Measurements from ENCODE around the gene C11orf16. TPM values are rescaled to one million over a fixed set of nuclear protein-coding genes. Genes with fewer than 3 reads are reported as not detected.
A peak's percentile ranks its signal among the peaks of the same experiment; 100 is the strongest.
"Not testable (repeated sequence)": the region's sequence is repeated elsewhere in the genome, so short reads cannot be mapped to it uniquely, and the experiment has no call there.

Gene C11orf16
- polyA plus RNA-seq, 4 donors = 0.04 TPM; not detected in 3

DNA sequence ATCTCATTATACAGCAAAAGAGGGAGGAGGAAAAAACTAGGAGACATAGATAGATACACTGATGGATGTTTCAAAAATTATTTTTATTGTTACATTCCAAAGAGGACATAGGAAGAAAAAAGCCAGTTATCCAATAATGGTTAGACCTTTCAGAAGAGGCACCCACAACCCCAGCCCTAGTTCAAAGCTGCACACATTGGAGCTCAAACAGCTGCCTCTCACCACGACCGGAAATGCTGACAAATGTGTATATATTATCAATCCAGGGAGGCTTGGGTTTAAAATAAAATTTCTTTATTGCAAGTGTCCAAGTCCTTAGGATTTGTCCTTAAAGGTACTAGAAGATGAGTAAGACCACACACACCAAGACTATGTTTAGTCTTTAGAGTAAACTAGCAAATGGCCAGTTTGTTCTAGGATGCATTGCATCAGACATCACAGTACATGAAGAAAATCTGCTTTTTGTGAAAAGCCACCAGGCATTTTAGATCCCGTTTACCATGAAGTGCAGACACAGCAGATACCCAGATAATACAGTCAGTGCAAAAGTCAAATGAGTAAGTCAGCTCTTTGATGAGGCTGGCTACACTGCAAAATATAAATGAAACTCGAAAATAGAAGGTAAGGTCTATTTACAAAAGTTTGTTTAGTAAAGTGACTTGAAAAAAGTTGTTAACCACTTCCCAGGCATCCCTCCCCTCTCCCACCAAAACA is 14.6 kb upstream of the C11orf16 start:
- peaks cover 13% of the 10 kb centered on the region in 3 donors for H3K36me3 ChIP-seq (ENCODE audit: control insufficient read depth in 3 of 3, insufficient read depth in 2 of 3, low read depth in 1 of 3, low read length in 3 of 3)
- H3K4me1 ChIP-seq (ENCODE audit: control insufficient read depth in 3 of 3, insufficient read depth in 2 of 3, low read depth in 1 of 3, low read length in 2 of 3) = no peaks in the 10 kb centered on the region
- FAIRE-seq (no peak), DNase-seq (no peak)
- WGBS, 3 donors = 65 to 87% (median 81%) methylated on average over 4 of the region's 4 CpGs
- H3K27ac ChIP-seq (ENCODE audit: low read depth in 1 of 3, low read length in 2 of 3) = no peak overlapping the region
- H3K4me3 ChIP-seq (ENCODE audit: low read depth in 1 of 3, low read length in 3 of 3) = no peak overlapping the region
- no peaks in the 10 kb centered on the region for H3K27me3 ChIP-seq (ENCODE audit: control insufficient read depth in 3 of 3, insufficient read depth in 3 of 3, low read length in 3 of 3)
- no peaks in the 10 kb centered on the region for H3K9me3 ChIP-seq (ENCODE audit: control insufficient read depth in 2 of 2, insufficient read depth in 1 of 2, low read depth in 1 of 2, low read length in 1 of 2)

DNA sequence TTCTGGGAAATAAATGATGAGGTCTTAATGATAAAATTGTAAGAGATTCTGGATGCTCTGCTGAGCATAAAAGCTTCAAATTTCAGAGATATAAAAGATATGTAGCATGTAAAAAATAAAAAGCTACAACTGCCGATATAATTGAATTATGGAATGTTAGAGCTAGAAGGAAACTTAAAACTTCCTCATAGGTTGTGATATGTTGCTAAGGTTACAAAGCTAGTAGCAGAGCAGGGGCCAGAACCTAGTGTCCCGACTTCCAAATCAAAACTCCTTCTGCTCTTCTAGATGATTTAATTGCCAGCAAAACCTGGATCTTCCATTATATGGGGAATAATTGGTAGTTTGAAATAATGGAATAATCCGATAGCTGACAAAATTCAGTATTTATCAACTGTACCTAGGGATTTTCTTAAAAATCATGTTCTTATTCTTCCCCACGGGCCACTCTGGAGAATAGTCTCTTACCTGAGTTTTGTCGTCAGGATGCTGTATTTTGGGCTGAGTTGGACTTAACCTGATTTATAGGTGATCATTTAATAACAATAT is 9.8 kb upstream of the C11orf16 start, which contains the start of gene ASCL3:
ASCL3 (minus strand) TSS at position 499 of the 549 bp plus-strand sequence. CDS start 4,855 bp downstream, outside the sequence.
- WGBS, 3 donors = 70 to 81% (median 74%) methylated on average over 5 of the region's 5 CpGs
- H3K36me3 ChIP-seq (ENCODE audit: control insufficient read depth in 3 of 3, insufficient read depth in 2 of 3, low read depth in 1 of 3, low read length in 3 of 3) = peaks cover 0 to 3% (median 0%) of the 10 kb centered on the region in 3 donors
- H3K9me3 ChIP-seq (ENCODE audit: control insufficient read depth in 2 of 2, insufficient read depth in 1 of 2, low read depth in 1 of 2, low read length in 1 of 2) = no peaks in the 10 kb centered on the region
- DNase-seq (no peak), FAIRE-seq (no peak)
- no peak within 1 kb of the TSS for H3K4me3 ChIP-seq (ENCODE audit: low read depth in 1 of 3, low read length in 3 of 3)
- H3K27me3 ChIP-seq (ENCODE audit: control insufficient read depth in 3 of 3, insufficient read depth in 3 of 3, low read length in 3 of 3) = no peaks in the 10 kb centered on the region
- no peak within 1 kb of the TSS for H3K27ac ChIP-seq (ENCODE audit: low read depth in 1 of 3, low read length in 2 of 3)
- no peaks in the 10 kb centered on the region for H3K4me1 ChIP-seq (ENCODE audit: control insufficient read depth in 3 of 3, insufficient read depth in 2 of 3, low read depth in 1 of 3, low read length in 2 of 3)

DNA sequence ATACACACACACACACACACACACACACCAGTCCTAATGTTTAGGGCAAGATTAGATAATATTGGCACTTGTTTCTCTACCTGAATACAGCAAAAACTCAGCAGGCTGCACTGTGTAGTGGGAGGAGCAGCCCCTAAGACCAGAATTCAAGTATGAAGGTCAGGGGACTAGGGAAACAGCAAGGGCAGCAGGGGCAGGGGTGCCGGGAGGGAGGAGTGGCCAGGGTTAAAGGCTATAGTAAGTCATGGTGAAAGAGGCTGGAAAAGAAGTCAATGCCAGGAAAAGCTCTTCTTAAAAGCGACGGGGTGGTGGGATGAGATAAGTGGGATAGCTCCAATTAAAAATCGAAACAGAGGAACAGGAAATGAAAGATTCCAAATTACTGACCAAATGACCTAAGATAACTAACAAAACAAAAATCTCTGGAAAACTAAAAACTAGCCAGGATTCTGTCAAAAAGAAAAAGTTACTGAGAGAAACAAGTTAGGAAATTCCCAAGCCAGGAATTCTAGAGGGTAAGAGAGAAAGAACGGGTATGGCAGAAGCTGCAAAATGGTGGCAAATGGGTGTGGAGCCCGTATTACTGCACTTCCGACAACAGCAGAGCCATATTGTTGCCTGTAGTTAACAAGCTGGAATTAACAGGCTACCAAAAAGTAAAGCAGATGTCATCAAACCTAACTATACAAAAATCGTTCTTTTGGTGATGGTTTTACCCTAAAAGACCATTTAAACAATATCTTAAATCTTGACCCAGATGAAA is 8.8 kb upstream of the C11orf16 start:
- H3K27ac ChIP-seq (ENCODE audit: low read depth in 1 of 3, low read length in 2 of 3) = no peak overlapping the region
- FAIRE-seq (no peak), DNase-seq (no peak)
- H3K4me3 ChIP-seq (ENCODE audit: low read depth in 1 of 3, low read length in 3 of 3) = no peak overlapping the region
- no peaks in the 10 kb centered on the region for H3K4me1 ChIP-seq (ENCODE audit: control insufficient read depth in 3 of 3, insufficient read depth in 2 of 3, low read depth in 1 of 3, low read length in 2 of 3)
- WGBS, 3 donors = 66 to 74% (median 71%) methylated on average over 8 of the region's 8 CpGs
- H3K36me3 ChIP-seq (ENCODE audit: control insufficient read depth in 3 of 3, insufficient read depth in 2 of 3, low read depth in 1 of 3, low read length in 3 of 3) = no peaks in the 10 kb centered on the region
- no peaks in the 10 kb centered on the region for H3K9me3 ChIP-seq (ENCODE audit: control insufficient read depth in 2 of 2, insufficient read depth in 1 of 2, low read depth in 1 of 2, low read length in 1 of 2)
- H3K27me3 ChIP-seq (ENCODE audit: control insufficient read depth in 3 of 3, insufficient read depth in 3 of 3, low read length in 3 of 3) = no peaks in the 10 kb centered on the region

DNA sequence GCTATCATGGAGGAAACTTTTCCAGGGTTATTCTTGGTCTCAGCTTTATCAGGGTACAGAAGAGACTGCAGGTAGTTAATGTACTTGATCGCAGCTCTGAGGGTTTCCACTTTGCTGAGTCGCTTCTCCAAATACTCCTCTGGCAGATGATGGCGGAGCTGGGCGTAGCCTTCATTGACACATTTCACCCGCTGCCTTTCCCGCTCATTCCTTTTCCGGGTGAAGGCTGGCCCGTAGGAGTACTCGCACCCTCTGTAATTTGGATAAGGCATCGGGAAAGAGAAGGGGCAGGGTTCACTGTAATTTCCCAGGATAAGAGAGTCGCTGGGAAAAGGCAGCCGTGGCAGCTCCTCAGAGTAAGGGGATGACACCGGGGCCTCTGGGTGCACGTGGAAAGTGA is 4.9 kb upstream of the C11orf16 start:
- FAIRE-seq (no peak), DNase-seq (no peak)
- Histone ChIP-seq H3K27ac (ENCODE audit: low read depth in 1 of 3, low read length in 2 of 3) (no peak overlapping the region), H3K9me3 (ENCODE audit: control insufficient read depth in 2 of 2, insufficient read depth in 1 of 2, low read depth in 1 of 2, low read length in 1 of 2) (no peaks in the 10 kb centered on the region), H3K4me1 (ENCODE audit: control insufficient read depth in 3 of 3, insufficient read depth in 2 of 3, low read depth in 1 of 3, low read length in 2 of 3) (no peaks in the 10 kb centered on the region), H3K27me3 (ENCODE audit: control insufficient read depth in 3 of 3, insufficient read depth in 3 of 3, low read length in 3 of 3) (no peaks in the 10 kb centered on the region), H3K36me3 (ENCODE audit: control insufficient read depth in 3 of 3, insufficient read depth in 2 of 3, low read depth in 1 of 3, low read length in 3 of 3) (no peaks in the 10 kb centered on the region), H3K4me3 (ENCODE audit: low read depth in 1 of 3, low read length in 3 of 3) (no peak overlapping the region)
- 77 to 90% (median 85%) methylated on average over 14 of the region's 14 CpGs for WGBS, 3 donors

DNA sequence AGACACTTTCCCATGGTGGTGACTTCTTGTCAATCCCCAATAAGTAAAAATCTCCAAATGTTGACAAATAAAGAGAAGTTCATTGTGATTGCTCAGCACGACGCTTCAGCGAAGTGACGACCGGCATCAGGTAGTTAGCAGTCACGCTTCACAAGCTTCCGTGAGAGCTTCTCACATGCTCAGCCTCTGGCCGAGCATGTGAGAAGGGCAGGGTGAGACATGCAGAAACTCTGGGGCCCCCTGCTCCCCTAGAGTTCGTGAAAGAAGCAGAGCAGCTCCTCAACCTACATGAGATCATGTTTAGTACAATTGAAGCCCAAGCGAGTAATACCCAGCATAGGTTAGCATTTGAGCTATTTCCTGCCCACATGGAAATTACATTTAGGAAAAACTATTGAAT is 4.4 kb upstream of the C11orf16 start:
- Histone ChIP-seq H3K36me3 (ENCODE audit: control insufficient read depth in 3 of 3, insufficient read depth in 2 of 3, low read depth in 1 of 3, low read length in 3 of 3) (no peaks in the 10 kb centered on the region), H3K4me3 (ENCODE audit: low read depth in 1 of 3, low read length in 3 of 3) (no peak overlapping the region), H3K27ac (ENCODE audit: low read depth in 1 of 3, low read length in 2 of 3) (no peak overlapping the region), H3K9me3 (ENCODE audit: control insufficient read depth in 2 of 2, insufficient read depth in 1 of 2, low read depth in 1 of 2, low read length in 1 of 2) (no peaks in the 10 kb centered on the region), H3K4me1 (ENCODE audit: control insufficient read depth in 3 of 3, insufficient read depth in 2 of 3, low read depth in 1 of 3, low read length in 2 of 3) (no peaks in the 10 kb centered on the region), H3K27me3 (ENCODE audit: control insufficient read depth in 3 of 3, insufficient read depth in 3 of 3, low read length in 3 of 3) (no peaks in the 10 kb centered on the region)
- FAIRE-seq (no peak), DNase-seq (no peak)
- 90 to 93% (median 90%) methylated on average over 10 of the region's 10 CpGs for WGBS, 3 donors

DNA sequence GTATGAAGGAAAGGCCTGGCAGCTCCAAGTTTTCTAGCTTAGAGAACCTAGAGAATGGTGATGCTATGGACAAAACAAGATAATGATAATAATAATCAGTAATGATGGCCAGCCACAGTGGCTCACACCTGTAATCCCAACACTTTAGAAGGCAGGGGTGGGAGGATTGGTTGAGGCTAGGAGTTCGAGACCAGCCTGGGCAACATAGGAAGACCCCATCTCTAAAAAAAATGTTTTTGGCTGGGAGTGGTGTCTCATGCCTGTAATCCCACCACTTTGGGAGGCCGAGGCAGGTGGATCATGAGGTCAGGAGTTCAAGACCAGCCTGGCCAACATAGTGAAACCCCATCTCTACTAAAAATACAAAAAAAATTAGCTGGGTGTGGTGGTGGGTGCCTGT is 3.0 kb upstream of the C11orf16 start:
- H3K27me3 ChIP-seq (ENCODE audit: control insufficient read depth in 3 of 3, insufficient read depth in 3 of 3, low read length in 3 of 3); H3K27ac ChIP-seq (ENCODE audit: low read depth in 1 of 3, low read length in 2 of 3); H3K9me3 ChIP-seq (ENCODE audit: control insufficient read depth in 2 of 2, insufficient read depth in 1 of 2, low read depth in 1 of 2, low read length in 1 of 2); H3K4me3 ChIP-seq (ENCODE audit: low read depth in 1 of 3, low read length in 3 of 3); DNase-seq; H3K4me1 ChIP-seq (ENCODE audit: control insufficient read depth in 3 of 3, insufficient read depth in 2 of 3, low read depth in 1 of 3, low read length in 2 of 3); H3K36me3 ChIP-seq (ENCODE audit: control insufficient read depth in 3 of 3, insufficient read depth in 2 of 3, low read depth in 1 of 3, low read length in 3 of 3); FAIRE-seq: not testable (repeated sequence)
- WGBS, 3 donors = 73 to 97% (median 89%) methylated on average over 2 of the region's 2 CpGs

DNA sequence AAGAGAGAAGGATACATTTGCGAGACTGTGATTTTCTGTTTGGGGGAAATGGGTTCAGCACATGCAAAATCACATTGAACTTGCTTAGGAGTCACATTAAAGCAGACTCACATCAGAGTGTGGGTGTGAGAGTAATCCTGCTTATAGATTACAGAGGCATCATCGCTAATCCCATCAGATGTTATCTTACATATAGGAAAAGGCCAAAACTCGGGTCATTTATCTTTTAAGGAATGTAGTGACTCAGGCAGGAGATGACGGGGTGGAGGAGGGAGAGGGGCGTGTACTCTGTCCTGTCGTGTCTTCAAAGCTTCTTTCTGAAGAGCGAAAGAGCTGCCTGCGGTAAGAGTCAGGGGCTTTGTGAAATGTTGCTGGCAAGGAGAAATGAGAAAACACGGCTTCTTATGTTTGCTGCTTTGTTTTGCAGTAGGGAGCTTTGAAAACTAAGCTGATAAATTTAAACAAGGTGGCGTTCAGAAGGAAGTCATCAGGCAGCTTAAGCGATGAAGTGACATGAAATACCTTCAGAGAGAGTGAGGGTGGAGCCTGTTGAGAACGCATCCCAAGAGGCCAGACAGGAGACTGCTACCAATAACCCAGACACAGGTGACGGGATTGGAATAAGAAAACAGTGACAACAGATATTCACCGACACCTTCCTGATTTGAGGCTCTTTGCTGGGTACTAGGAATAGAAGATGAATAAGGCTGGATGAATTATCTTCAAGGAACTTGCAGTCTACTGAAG is 2.2 kb upstream of the C11orf16 start:
- Histone ChIP-seq H3K9me3 (ENCODE audit: control insufficient read depth in 2 of 2, insufficient read depth in 1 of 2, low read depth in 1 of 2, low read length in 1 of 2) (no peaks in the 10 kb centered on the region), H3K4me1 (ENCODE audit: control insufficient read depth in 3 of 3, insufficient read depth in 2 of 3, low read depth in 1 of 3, low read length in 2 of 3) (no peaks in the 10 kb centered on the region), H3K36me3 (ENCODE audit: control insufficient read depth in 3 of 3, insufficient read depth in 2 of 3, low read depth in 1 of 3, low read length in 3 of 3) (no peaks in the 10 kb centered on the region), H3K27ac (ENCODE audit: low read depth in 1 of 3, low read length in 2 of 3) (no peak overlapping the region), H3K27me3 (ENCODE audit: control insufficient read depth in 3 of 3, insufficient read depth in 3 of 3, low read length in 3 of 3) (no peaks in the 10 kb centered on the region), H3K4me3 (ENCODE audit: low read depth in 1 of 3, low read length in 3 of 3) (no peak overlapping the region)
- FAIRE-seq = no peak
- peak in 1 of 2 donors; percentile 31 for DNase-seq
- WGBS, 3 donors = 36 to 55% (median 49%) methylated on average over 14 of the region's 14 CpGs

DNA sequence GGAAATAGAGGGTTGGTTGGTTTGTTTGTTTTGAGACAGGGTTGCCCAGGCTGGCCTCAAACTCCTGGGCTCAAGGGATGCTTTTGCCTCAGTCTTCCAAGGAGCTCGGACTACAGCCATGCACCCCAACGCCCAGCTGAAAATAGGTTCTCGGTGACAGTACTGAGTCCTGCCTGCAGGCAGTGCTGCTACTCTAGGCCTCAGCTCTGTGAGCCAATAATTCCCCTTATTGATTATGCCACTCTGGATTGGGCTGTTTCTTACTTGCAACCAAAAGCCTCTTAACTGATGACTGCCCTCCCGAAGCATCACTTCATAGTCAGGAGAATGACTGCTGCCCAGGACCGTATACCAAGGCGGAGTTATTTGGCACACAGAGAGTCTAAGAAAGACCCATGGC is 1.2 kb upstream of the C11orf16 start:
- FAIRE-seq (no peak), DNase-seq (no peak)
- peaks cover 0 to 2% (median 0%) of the 10 kb centered on the region in 3 donors for H3K36me3 ChIP-seq (ENCODE audit: control insufficient read depth in 3 of 3, insufficient read depth in 2 of 3, low read depth in 1 of 3, low read length in 3 of 3)
- H3K9me3 ChIP-seq (ENCODE audit: control insufficient read depth in 2 of 2, insufficient read depth in 1 of 2, low read depth in 1 of 2, low read length in 1 of 2) = no peaks in the 10 kb centered on the region
- H3K27ac ChIP-seq (ENCODE audit: low read depth in 1 of 3, low read length in 2 of 3) = no peak overlapping the region
- H3K4me3 ChIP-seq (ENCODE audit: low read depth in 1 of 3, low read length in 3 of 3) = no peak overlapping the region
- 79 to 91% (median 84%) methylated on average over 6 of the region's 6 CpGs for WGBS, 3 donors
- no peaks in the 10 kb centered on the region for H3K4me1 ChIP-seq (ENCODE audit: control insufficient read depth in 3 of 3, insufficient read depth in 2 of 3, low read depth in 1 of 3, low read length in 2 of 3)
- H3K27me3 ChIP-seq (ENCODE audit: control insufficient read depth in 3 of 3, insufficient read depth in 3 of 3, low read length in 3 of 3) = no peaks in the 10 kb centered on the region
